DND-41 (cell line): ENCODE measurements around the gene GALNT18.

Source experiments
- CTCF ChIP-seq: IDR thresholded peaks from 2 replicates; pipeline ENCODE4 v1.5.1; 2012; ENCODE audit warnings: borderline replicate concordance, low read length, moderate library complexity, mild to moderate bottlenecking; ENCODE audit not compliant: poor library complexity, severe bottlenecking; ENCODE audit errors: extremely low read depth
- EZH2 ChIP-seq: IDR thresholded peaks from 3 replicates; pipeline ENCODE4 v1.6.1; 2012; ENCODE audit warnings: borderline replicate concordance, low read depth, mild to moderate bottlenecking, moderate library complexity, low read length, inconsistent platforms; ENCODE audit not compliant: severe bottlenecking

- TF ChIP-seq CTCF (no peak), EZH2 (no peak)
Measured at GRCh38 chr11:11329062-11329806, 292.6 kb downstream of the GALNT18 start.
